H1 (cell line): ENCODE measurements around the gene TOPORS. TPM values are rescaled to one million over a fixed set of nuclear protein-coding genes. Genes with fewer than 3 reads are reported as not detected.

ENCODE experiments used
- CTCF ChIA-PET: fragments of 300-600 bp; sonication (Branson Sonifier 250); formaldehyde crosslinking; loops from one replicate; lab custom pipeline; 2021; ENCODE audit not compliant: partially characterized antibody; lab: Charles Lee
- POLR2A ChIA-PET: fragments of 300-600 bp; sonication (Branson Sonifier 250); formaldehyde crosslinking; loops from one replicate; lab custom pipeline; 2021; ENCODE audit warnings: inconsistent platforms; ENCODE audit not compliant: partially characterized antibody; lab: Charles Lee
- DNase-seq, 2 experiments: peaks; one replicate each; pipeline versions ENCODE4 v3.0.0 to v3.0.0-alpha.2; 2010 to 2022; ENCODE audit warnings: low spot score in 2 of 2, low read depth in 1 of 2, mixed read lengths in 1 of 2
- FAIRE-seq: peaks from 2 replicates; lab custom pipeline; 2011; peaks lifted over from hg19 to GRCh38; lab: Jason Lieb, UNC
- H2AFZ ChIP-seq: 2 replicates; pipeline ENCODE4 v1.8.1; 2012; ENCODE audit warnings: low read length, inconsistent platforms
- H2AK5ac ChIP-seq: 2 replicates; pipeline ENCODE4 v1.6.1; 2013; ENCODE audit warnings: low read depth, low read length
- H2BK120ac ChIP-seq: replicated peaks from 2 replicates; pipeline ENCODE3; 2013; ENCODE audit warnings: low read depth, low read length, inconsistent platforms
- H2BK12ac ChIP-seq: 2 replicates; pipeline ENCODE4 v1.6.1; 2013; ENCODE audit warnings: low read depth, low read length
- H2BK15ac ChIP-seq: 2 replicates; pipeline ENCODE4 v1.6.1; 2013; ENCODE audit warnings: low read length
- H2BK20ac ChIP-seq: 2 replicates; pipeline ENCODE4 v1.6.1; 2013; ENCODE audit warnings: low read length
- H2BK5ac ChIP-seq: 2 replicates; pipeline ENCODE4 v1.6.1; 2013; ENCODE audit warnings: low read depth, low read length
- H3K14ac ChIP-seq: 2 replicates; pipeline ENCODE4 v1.6.1; 2013; ENCODE audit warnings: inconsistent platforms; ENCODE audit not compliant: insufficient read length
- H3K18ac ChIP-seq: 2 replicates; pipeline ENCODE4 v1.6.1; 2013; ENCODE audit warnings: low read length; ENCODE audit errors: extremely low read depth
- H3K23ac ChIP-seq: 2 replicates; pipeline ENCODE4 v1.6.1; 2013; ENCODE audit warnings: inconsistent platforms; ENCODE audit not compliant: insufficient read length
- H3K23me2 ChIP-seq: 2 replicates; pipeline ENCODE4 v1.6.1; 2013; ENCODE audit warnings: low read depth, low read length
- H3K27ac ChIP-seq: 2 replicates; pipeline ENCODE4 v1.6.1; 2011; ENCODE audit warnings: low read depth, low read length, inconsistent platforms
- H3K27me3 ChIP-seq, 4 experiments: replicated peaks in 1 of 4; 1 replicate in 1 of 4; 2 replicates in 3 of 4; pipeline versions ENCODE4 v1.6.1 to v1.8.1; 2011 to 2013; ENCODE audit warnings: low read length in 3 of 4, mild to moderate bottlenecking in 3 of 4, inconsistent platforms in 2 of 4, mixed read lengths in 2 of 4, moderate library complexity in 1 of 4; ENCODE audit not compliant: control insufficient read depth in 3 of 4, insufficient read depth in 3 of 4; ENCODE audit errors: extremely low read depth in 1 of 4
- H3K36me3 ChIP-seq, 4 experiments: 2 replicates each; pipeline versions ENCODE4 v1.6.1 to v1.8.1; 2011 to 2013; ENCODE audit warnings: mild to moderate bottlenecking in 4 of 4, low read length in 3 of 4, moderate library complexity in 2 of 4, control low read depth in 1 of 4, inconsistent platforms in 1 of 4; ENCODE audit not compliant: insufficient read depth in 4 of 4, control insufficient read depth in 2 of 4
- H3K4ac ChIP-seq: replicated peaks from 2 replicates; pipeline ENCODE3; 2013; ENCODE audit warnings: low read length, low read depth, mixed read lengths, inconsistent platforms; ENCODE audit not compliant: insufficient read length
- H3K4me1 ChIP-seq, 4 experiments: replicated peaks in 1 of 4; 1 replicate in 1 of 4; 2 replicates in 3 of 4; pipeline versions ENCODE4 v1.6.1 to v1.8.1; 2011 to 2013; ENCODE audit warnings: low read length in 3 of 4, inconsistent platforms in 2 of 4, mixed read lengths in 1 of 4; ENCODE audit not compliant: insufficient read depth in 4 of 4, control insufficient read depth in 3 of 4
- H3K4me2 ChIP-seq, 2 experiments: 2 replicates each; pipeline versions ENCODE4 v1.6.1 to v1.8.1; 2011 to 2013; ENCODE audit warnings: low read depth in 2 of 2, low read length in 2 of 2, control low read depth in 1 of 2, inconsistent platforms in 1 of 2, mild to moderate bottlenecking in 1 of 2; ENCODE audit not compliant: insufficient read depth in 1 of 2
- H3K4me3 ChIP-seq, 4 experiments: fragments of 200-600, 300-600 bp in 1 of 4; sonication (generic), shearing (Covaris generic), sonication (Bioruptor Twin) in 1 of 4; 2 replicates each; pipeline versions ENCODE4 v1.5.1 to v1.8.1; 2011 to 2016; ENCODE audit warnings: low read length in 4 of 4, low read depth in 3 of 4, control low read depth in 2 of 4, inconsistent platforms in 2 of 4, mild to moderate bottlenecking in 2 of 4, mixed read lengths in 1 of 4, moderate library complexity in 1 of 4; ENCODE audit not compliant: insufficient read depth in 2 of 4; ENCODE audit errors: extremely low read depth in 1 of 4
- H3K56ac ChIP-seq: replicated peaks from 2 replicates; pipeline ENCODE3; 2013; ENCODE audit warnings: low read depth, mild to moderate bottlenecking, mixed read lengths, low read length, inconsistent platforms; ENCODE audit not compliant: insufficient read length
- H3K79me1 ChIP-seq: 2 replicates; pipeline ENCODE4 v1.6.1; 2013; ENCODE audit warnings: low read depth, low read length, control low read depth
- H3K79me2 ChIP-seq, 2 experiments: 2 replicates each; pipeline versions ENCODE4 v1.6.1 to v1.8.1; 2012 to 2013; ENCODE audit warnings: low read length in 2 of 2, mild to moderate bottlenecking in 2 of 2, inconsistent platforms in 1 of 2; ENCODE audit not compliant: insufficient read depth in 2 of 2, control insufficient read depth in 1 of 2
- H3K9ac ChIP-seq, 4 experiments: replicated peaks in 1 of 4; 1 replicate in 1 of 4; 2 replicates in 3 of 4; pipeline versions ENCODE4 v1.6.1 to v1.8.1; 2011 to 2013; ENCODE audit warnings: low read depth in 3 of 4, low read length in 3 of 4, control low read depth in 2 of 4, mild to moderate bottlenecking in 2 of 4, moderate library complexity in 2 of 4, inconsistent platforms in 1 of 4; ENCODE audit errors: extremely low read depth in 1 of 4
- H3K9me3 ChIP-seq, 2 experiments: 2 replicates each; pipeline versions ENCODE4 v1.6.1 to v1.8.1; 2012 to 2013; ENCODE audit warnings: mild to moderate bottlenecking in 2 of 2, moderate library complexity in 2 of 2, control low read depth in 1 of 2, inconsistent platforms in 1 of 2, low read depth in 1 of 2, low read length in 1 of 2, mixed read lengths in 1 of 2; ENCODE audit not compliant: insufficient read depth in 2 of 2
- H4K20me1 ChIP-seq, 2 experiments: replicated peaks in 1 of 2; 2 replicates each; pipeline versions ENCODE3 to v1.8.1; 2011 to 2013; ENCODE audit warnings: inconsistent platforms in 2 of 2, low read length in 2 of 2, mild to moderate bottlenecking in 1 of 2; ENCODE audit not compliant: insufficient read depth in 2 of 2, control insufficient read depth in 1 of 2
- H4K5ac ChIP-seq: 2 replicates; pipeline ENCODE4 v1.6.1; 2013; ENCODE audit warnings: low read length, low read depth, mixed read lengths, inconsistent platforms; ENCODE audit not compliant: insufficient read length
- H4K8ac ChIP-seq: 2 replicates; pipeline ENCODE4 v1.8.0; 2013; ENCODE audit warnings: mild to moderate bottlenecking, moderate library complexity, low read length, inconsistent platforms; ENCODE audit not compliant: insufficient read depth; ENCODE audit errors: extremely low read depth
- H4K91ac ChIP-seq: replicated peaks from 2 replicates; pipeline ENCODE3; 2013; ENCODE audit warnings: low read length, mixed read lengths, inconsistent platforms; ENCODE audit not compliant: insufficient read length
- EP300 ChIP-seq, 2 experiments: IDR thresholded peaks; 1 replicate in 1 of 2; 2 replicates in 1 of 2; pipeline ENCODE4 v1.6.1; 2011 to 2012; ENCODE audit warnings: low read depth in 2 of 2, low read length in 2 of 2, mild to moderate bottlenecking in 2 of 2, borderline replicate concordance in 1 of 2, inconsistent platforms in 1 of 2, moderate library complexity in 1 of 2
- POLR2A ChIP-seq, 2 experiments: IDR thresholded peaks; 1 replicate in 1 of 2; 2 replicates in 1 of 2; pipeline ENCODE4 v1.6.1; 2011; ENCODE audit warnings: low read depth in 2 of 2, low read length in 2 of 2, mild to moderate bottlenecking in 2 of 2; ENCODE audit errors: control extremely low read depth in 1 of 2
- SIRT6 ChIP-seq: IDR thresholded peaks from one replicate; pipeline ENCODE4 v1.7.1; 2012; ENCODE audit warnings: low read length, inconsistent platforms
- WGBS, 2 experiments: shearing (Covaris generic) in 1 of 2; methylation state at CpG; one replicate each; pipeline versions ENCODE4 v1.1.6 to v1.1.7; 2013 to 2015; ENCODE audit warnings: low lambda C conversion rate in 2 of 2, mixed read lengths in 2 of 2, inconsistent platforms in 1 of 2, low coverage in 1 of 2, missing lambda C conversion rate in 1 of 2; ENCODE audit not compliant: insufficient replicate concordance in 2 of 2, insufficient coverage in 1 of 2, insufficient read length in 1 of 2; ENCODE audit errors: extremely low coverage in 1 of 2, missing lambda C conversion rate in 1 of 2; 5-methylcytosine and 5-hydroxymethylcytosine counted together
- polyA plus RNA-seq, 7 experiments: library from polyadenylated mRNA; depleted of rRNA in 3 of 7; stranded (reverse) in 5 of 7; unstranded in 2 of 7; fragments of >200 nt in 5 of 7; fragments of 200-250 nt in 2 of 7; gene quantifications; 1 replicate in 5 of 7; 2 replicates in 1 of 7; 4 replicates in 1 of 7; pipeline versions ENCODE4 v1.2.1 to v1.2.3, GENCODE V29; 2011 to 2013; ENCODE audit warnings: missing spikeins in 2 of 7, mixed read lengths in 2 of 7
- total RNA-seq: library from RNA; stranded (reverse); fragmentation: NEBNext Ultra II Directional; extraction: Animal tissue kit (Norgen Biotek cat#: 25700); gene quantifications from 2 replicates; pipeline ENCODE4 v1.2.1, GENCODE V29; 2021

The TOPORS gene
- total and polyA plus RNA-seq, 2 of the 8 experiments (the other 6 are each of a cell fraction or from before 2014, with no cell fraction given), result 10.3 to 30.7 TPM

DNA sequence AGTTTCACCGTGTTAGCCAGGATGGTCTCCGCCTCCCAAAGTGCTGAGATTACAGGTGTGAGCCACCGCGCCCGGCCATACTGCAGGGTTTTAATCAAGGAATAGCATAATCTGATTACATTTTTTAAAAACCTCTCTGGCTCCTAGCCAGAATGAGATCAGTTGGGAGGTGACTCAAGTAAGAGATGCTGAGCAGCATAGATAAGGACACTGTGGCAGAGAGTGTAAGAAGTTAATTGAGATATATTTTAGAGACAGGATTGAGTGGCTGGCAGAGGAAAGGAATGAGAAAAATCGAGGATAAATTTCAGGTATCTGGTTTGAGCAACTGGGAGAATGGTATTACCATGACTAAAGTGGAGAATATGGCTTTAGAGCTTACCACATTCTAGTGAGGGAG, 19.1 kb downstream of the TOPORS start:
- H4K91ac ChIP-seq, result no peak overlapping the region
- H3K4ac ChIP-seq, result no peak overlapping the region
- H3K27me3 ChIP-seq, result no peaks in the 10 kb centered on the region
- no peak overlapping the region for H2AFZ ChIP-seq
- no peak overlapping the region for H2BK15ac ChIP-seq
- no peak overlapping the region for H3K9ac ChIP-seq
- no peak overlapping the region for H4K8ac ChIP-seq
- H3K4me1 ChIP-seq, result no peaks in the 10 kb centered on the region
- ChIA-PET POLR2A (interaction anchor here (3.3 kb wide), 1 partner anchor 12 kb away, joined by 11 read pairs; no protein-coding TSS in a partner anchor), CTCF (interaction anchor here (1.1 to 2.5 kb wide), 5 partner anchors 14 to 155 kb away, joined by 3 to 10 read pairs (median 4); no protein-coding TSS in a partner anchor)
- WGBS, 2 experiments, result 95% methylated on average over 6 of the region's 6 CpGs; no CpG with 5 or more reads in 1 of the 2 experiments
- no peak overlapping the region for H3K4me3 ChIP-seq
- no peak overlapping the region for H2BK20ac ChIP-seq
- no peak overlapping the region for H2BK12ac ChIP-seq
- no peak overlapping the region for H2BK120ac ChIP-seq
- DNase-seq (no peak), FAIRE-seq (no peak)
- H3K23ac ChIP-seq, result no peak overlapping the region
- H2AK5ac ChIP-seq, result no peak overlapping the region
- peaks cover 0 to 4% (median 0%) of the 10 kb centered on the region in 4 experiments; a peak in 2 of 8 replicates for H3K36me3 ChIP-seq
- H2BK5ac ChIP-seq, result no peak overlapping the region
- H3K4me2 ChIP-seq, result no peak overlapping the region
- no peak overlapping the region for H3K56ac ChIP-seq
- no peak overlapping the region for H4K5ac ChIP-seq
- H3K27ac ChIP-seq, result no peak overlapping the region
- no peaks in the 10 kb centered on the region for H3K79me2 ChIP-seq
- no peak overlapping the region for H3K14ac ChIP-seq
- no peaks in the 10 kb centered on the region for H3K23me2 ChIP-seq
- H4K20me1 ChIP-seq, result peaks cover 0 to 2% of the 10 kb centered on the region in 2 experiments
- no peaks in the 10 kb centered on the region for H3K9me3 ChIP-seq
- no peak overlapping the region for H3K18ac ChIP-seq
- no peaks in the 10 kb centered on the region for H3K79me1 ChIP-seq
- no peak for TF ChIP-seq EP300 (IDR thresholded peaks at IDR 0.05; ENCODE audit: borderline replicate concordance in 1 of 2, low read depth in 2 of 2, low read length in 2 of 2)
- TF ChIP-seq POLR2A (IDR thresholded peaks at IDR 0.05; ENCODE audit: control extremely low read depth in 1 of 2, low read depth in 2 of 2, low read length in 2 of 2), result no peak
- no peak for TF ChIP-seq SIRT6
